HepG2 (cell line): ENCODE measurements around the gene ARID3C. TPM values are rescaled to one million over a fixed set of nuclear protein-coding genes. Genes with fewer than 3 reads are reported as not detected.

Experiments
- ATM ChIP-seq: fragments of 450-650 bp; IDR thresholded peaks from 2 replicates; pipeline ENCODE4 v1.7.1; 2017; ENCODE audit warnings: mild to moderate bottlenecking, borderline replicate concordance
- MBD4 ChIP-seq: IDR thresholded peaks from 2 replicates; pipeline ENCODE4 v1.6.1; 2012; ENCODE audit warnings: low read length, inconsistent platforms, borderline replicate concordance
- SNAPC2 ChIP-seq: sonication (generic); formaldehyde crosslinking; IDR thresholded peaks from 2 replicates; pipeline ENCODE4 v1.8.1; 2022; ENCODE audit warnings: mild to moderate bottlenecking, missing genetic modification reagents
- ZFP90 ChIP-seq: sonication (generic); formaldehyde crosslinking; IDR thresholded peaks from 2 replicates; pipeline ENCODE4 v1.8.0; 2022; ENCODE audit warnings: missing genetic modification reagents, mild to moderate bottlenecking, inconsistent platforms, borderline replicate concordance
- ZNF329 ChIP-seq: sonication (generic); formaldehyde crosslinking; IDR thresholded peaks from 2 replicates; pipeline ENCODE4 v1.9.0; 2021; ENCODE audit warnings: low read depth, mild to moderate bottlenecking, missing genetic modification reagents
- ZNF567 ChIP-seq: sonication (generic); formaldehyde crosslinking; IDR thresholded peaks from 2 replicates; pipeline ENCODE4 v1.8.1; 2023; ENCODE audit warnings: mild to moderate bottlenecking, missing genetic modification reagents, borderline replicate concordance
- ZNF75D ChIP-seq: sonication (generic); formaldehyde crosslinking; IDR thresholded peaks from 2 replicates; pipeline ENCODE4 v1.8.1; 2023; ENCODE audit warnings: missing genetic modification reagents, mild to moderate bottlenecking, borderline replicate concordance
- polyA plus RNA-seq, 8 experiments: library from polyadenylated mRNA; depleted of rRNA in 3 of 8; stranded (reverse) in 7 of 8; unstranded in 1 of 8; fragments of >200 nt; fragmentation: Illumina TruSeq in 4 of 8; extraction: Trizol in 4 of 8; gene quantifications; 2 replicates each; pipeline versions ENCODE4 v1.2.1 to v1.2.3, GENCODE V29; 2011 to 2016; ENCODE audit warnings: low read depth in 4 of 8, missing spikeins in 1 of 8, mixed read lengths in 1 of 8; ENCODE audit not compliant: insufficient read depth in 1 of 8
- total RNA-seq, 5 experiments: library from RNA; depleted of rRNA; stranded (reverse); fragments of >200 nt; fragmentation: Illumina TruSeq; extraction: Trizol; gene quantifications; 2 replicates each; pipeline ENCODE4 v1.2.3, GENCODE V29; 2016; ENCODE audit warnings: low read depth in 1 of 5
- TF ChIP-seq, protein P1 (sequence below): sonication (generic); formaldehyde crosslinking; IDR thresholded peaks from 2 replicates; pipeline ENCODE4 v1.4.0; 2020; ENCODE audit warnings: missing genetic modification reagents
- TF ChIP-seq, protein P2 (sequence below), 2 experiments: fragments of 450-650 bp in 1 of 2; sonication (generic) in 1 of 2; formaldehyde crosslinking in 1 of 2; IDR thresholded peaks; 2 replicates each; pipeline versions ENCODE4 v1.6.1 to v1.8.0; 2016 to 2022; ENCODE audit warnings: antibody characterized with exemption in 1 of 2, mild to moderate bottlenecking in 1 of 2, missing genetic modification reagents in 1 of 2
- TF ChIP-seq, protein P3 (sequence below): sonication (generic); formaldehyde crosslinking; IDR thresholded peaks from 2 replicates; pipeline ENCODE4 v1.5.0; 2020; ENCODE audit warnings: missing genetic modification reagents, mild to moderate bottlenecking, borderline replicate concordance
- TF ChIP-seq, protein P4 (sequence below): fragments of 450-650 bp; IDR thresholded peaks from 2 replicates; pipeline ENCODE4 v1.6.1; 2016

Gene ARID3C
- total and polyA plus RNA-seq, 2 of the 13 experiments (the other 11 are each of a cell fraction or from before 2014, with no cell fraction given), result not detected

DNA sequence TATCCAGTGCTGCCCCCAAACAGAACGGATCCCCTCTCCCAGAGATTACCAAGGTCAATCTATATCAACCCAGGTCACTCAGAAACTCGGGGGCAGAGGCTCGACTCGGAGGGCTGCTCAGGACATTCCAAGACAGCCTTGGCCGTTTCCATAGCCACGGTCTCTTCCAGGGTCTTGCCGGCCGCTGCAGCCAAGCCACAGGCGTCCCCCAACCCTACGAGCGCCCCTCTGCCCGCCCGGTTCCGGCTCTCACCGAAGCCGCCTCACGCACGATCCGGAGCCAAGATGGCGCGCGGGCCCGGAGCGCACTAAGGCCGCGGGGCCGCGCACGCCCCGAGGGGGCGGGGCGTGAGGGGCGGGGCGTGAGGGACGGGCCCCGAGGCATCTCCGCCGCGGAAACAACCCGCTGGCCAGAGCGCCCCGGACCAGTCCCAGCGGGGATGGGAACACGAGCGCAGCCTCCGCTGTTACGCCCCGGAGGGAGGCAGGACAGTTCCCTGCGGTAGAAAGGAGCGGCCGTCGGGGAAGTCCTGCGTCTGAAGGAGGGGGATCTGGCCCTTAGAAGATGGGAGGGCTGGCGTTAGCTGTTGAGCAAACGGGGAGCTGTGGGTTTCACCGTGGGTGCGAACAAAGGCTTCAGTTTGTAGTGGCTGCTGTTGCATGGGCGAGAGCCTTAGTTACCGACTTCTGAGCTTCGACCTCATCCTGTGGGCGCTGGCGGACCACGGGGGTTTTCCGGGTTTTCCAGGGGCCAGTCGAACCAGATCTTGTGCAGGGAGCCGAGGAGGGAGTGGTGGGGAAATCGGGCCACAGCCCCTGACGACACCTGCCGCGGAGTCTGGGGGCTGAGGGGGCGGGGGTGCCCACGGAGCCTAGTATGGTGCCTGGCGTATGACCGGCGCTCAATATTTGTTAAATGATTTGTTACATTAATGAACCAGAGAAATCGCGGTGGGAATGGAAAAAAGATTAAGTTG lies 16.8 kb downstream of the ARID3C start, which contains the start of gene RPP25L (continued):
- TF ChIP-seq, protein P1, sequence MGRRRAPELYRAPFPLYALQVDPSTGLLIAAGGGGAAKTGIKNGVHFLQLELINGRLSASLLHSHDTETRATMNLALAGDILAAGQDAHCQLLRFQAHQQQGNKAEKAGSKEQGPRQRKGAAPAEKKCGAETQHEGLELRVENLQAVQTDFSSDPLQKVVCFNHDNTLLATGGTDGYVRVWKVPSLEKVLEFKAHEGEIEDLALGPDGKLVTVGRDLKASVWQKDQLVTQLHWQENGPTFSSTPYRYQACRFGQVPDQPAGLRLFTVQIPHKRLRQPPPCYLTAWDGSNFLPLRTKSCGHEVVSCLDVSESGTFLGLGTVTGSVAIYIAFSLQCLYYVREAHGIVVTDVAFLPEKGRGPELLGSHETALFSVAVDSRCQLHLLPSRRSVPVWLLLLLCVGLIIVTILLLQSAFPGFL (CRISPR knock-in tag), result no peak
- TF ChIP-seq ATM (no peak), ZNF75D (CRISPR knock-in tag) (no peak), SNAPC2 (CRISPR knock-in tag) (0 out of 2 replicates have a peak, but pooled peaks have one; percentile 52), ZNF329 (CRISPR knock-in tag) (no peak), ZNF567 (CRISPR knock-in tag) (no peak), ZFP90 (no peak), MBD4 (no peak)
- TF ChIP-seq, protein P2, sequence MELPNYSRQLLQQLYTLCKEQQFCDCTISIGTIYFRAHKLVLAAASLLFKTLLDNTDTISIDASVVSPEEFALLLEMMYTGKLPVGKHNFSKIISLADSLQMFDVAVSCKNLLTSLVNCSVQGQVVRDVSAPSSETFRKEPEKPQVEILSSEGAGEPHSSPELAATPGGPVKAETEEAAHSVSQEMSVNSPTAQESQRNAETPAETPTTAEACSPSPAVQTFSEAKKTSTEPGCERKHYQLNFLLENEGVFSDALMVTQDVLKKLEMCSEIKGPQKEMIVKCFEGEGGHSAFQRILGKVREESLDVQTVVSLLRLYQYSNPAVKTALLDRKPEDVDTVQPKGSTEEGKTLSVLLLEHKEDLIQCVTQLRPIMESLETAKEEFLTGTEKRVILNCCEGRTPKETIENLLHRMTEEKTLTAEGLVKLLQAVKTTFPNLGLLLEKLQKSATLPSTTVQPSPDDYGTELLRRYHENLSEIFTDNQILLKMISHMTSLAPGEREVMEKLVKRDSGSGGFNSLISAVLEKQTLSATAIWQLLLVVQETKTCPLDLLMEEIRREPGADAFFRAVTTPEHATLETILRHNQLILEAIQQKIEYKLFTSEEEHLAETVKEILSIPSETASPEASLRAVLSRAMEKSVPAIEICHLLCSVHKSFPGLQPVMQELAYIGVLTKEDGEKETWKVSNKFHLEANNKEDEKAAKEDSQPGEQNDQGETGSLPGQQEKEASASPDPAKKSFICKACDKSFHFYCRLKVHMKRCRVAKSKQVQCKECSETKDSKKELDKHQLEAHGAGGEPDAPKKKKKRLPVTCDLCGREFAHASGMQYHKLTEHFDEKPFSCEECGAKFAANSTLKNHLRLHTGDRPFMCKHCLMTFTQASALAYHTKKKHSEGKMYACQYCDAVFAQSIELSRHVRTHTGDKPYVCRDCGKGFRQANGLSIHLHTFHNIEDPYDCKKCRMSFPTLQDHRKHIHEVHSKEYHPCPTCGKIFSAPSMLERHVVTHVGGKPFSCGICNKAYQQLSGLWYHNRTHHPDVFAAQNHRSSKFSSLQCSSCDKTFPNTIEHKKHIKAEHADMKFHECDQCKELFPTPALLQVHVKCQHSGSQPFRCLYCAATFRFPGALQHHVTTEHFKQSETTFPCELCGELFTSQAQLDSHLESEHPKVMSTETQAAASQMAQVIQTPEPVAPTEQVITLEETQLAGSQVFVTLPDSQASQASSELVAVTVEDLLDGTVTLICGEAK (IDR thresholded peaks at IDR 0.05), result no peak
- TF ChIP-seq, protein P2 (CRISPR knock-in tag; IDR thresholded peaks at IDR 0.05), result no peak; the same call in 1 of the 2 replicates
- TF ChIP-seq, protein P3, sequence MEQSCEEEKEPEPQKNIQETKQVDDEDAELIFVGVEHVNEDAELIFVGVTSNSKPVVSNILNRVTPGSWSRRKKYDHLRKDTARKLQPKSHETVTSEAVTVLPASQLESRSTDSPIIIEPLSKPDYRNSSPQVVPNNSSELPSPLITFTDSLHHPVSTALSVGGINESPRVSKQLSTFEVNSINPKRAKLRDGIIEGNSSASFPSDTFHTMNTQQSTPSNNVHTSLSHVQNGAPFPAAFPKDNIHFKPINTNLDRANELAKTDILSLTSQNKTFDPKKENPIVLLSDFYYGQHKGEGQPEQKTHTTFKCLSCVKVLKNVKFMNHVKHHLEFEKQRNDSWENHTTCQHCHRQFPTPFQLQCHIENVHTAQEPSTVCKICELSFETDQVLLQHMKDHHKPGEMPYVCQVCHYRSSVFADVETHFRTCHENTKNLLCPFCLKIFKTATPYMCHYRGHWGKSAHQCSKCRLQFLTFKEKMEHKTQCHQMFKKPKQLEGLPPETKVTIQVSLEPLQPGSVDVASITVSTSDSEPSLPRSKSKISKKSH (CRISPR knock-in tag), result no peak
- TF ChIP-seq, protein P4, sequence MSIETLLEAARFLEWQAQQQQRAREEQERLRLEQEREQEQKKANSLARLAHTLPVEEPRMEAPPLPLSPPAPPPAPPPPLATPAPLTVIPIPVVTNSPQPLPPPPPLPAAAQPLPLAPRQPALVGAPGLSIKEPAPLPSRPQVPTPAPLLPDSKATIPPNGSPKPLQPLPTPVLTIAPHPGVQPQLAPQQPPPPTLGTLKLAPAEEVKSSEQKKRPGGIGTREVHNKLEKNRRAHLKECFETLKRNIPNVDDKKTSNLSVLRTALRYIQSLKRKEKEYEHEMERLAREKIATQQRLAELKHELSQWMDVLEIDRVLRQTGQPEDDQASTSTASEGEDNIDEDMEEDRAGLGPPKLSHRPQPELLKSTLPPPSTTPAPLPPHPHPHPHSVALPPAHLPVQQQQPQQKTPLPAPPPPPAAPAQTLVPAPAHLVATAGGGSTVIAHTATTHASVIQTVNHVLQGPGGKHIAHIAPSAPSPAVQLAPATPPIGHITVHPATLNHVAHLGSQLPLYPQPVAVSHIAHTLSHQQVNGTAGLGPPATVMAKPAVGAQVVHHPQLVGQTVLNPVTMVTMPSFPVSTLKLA, result no peak
